Activated CD8-positive, alpha-beta T cell treated with anti-CD3 and anti-CD28 coated beads for 36 hours (primary cell): ENCODE results near the gene SLC22A17. TPM values are rescaled to one million over a fixed set of nuclear protein-coding genes. Genes with fewer than 3 reads are reported as not detected.

Source experiments
- ATAC-seq: fragments of 200-7000 bp; cut with Tn5 transposase; one replicate; pipeline ENCODE4 v1.10.0; 2021; ENCODE audit warnings: mild to moderate bottlenecking, moderate library complexity
- CTCF ChIA-PET: fragments of 350-600 bp; sonication (Branson Sonifier 250); formaldehyde crosslinking; loops from one replicate; lab custom pipeline; 2021; ENCODE audit warnings: antibody characterized with exemption; lab: Charles Lee
- POLR2A ChIA-PET: fragments of 350-600 bp; sonication (Branson Sonifier 250); formaldehyde crosslinking; loops from one replicate; lab custom pipeline; 2021; ENCODE audit warnings: antibody characterized with exemption; lab: Charles Lee
- DNase-seq: peaks from one replicate; pipeline ENCODE4 v3.0.0-alpha.2; 2020
- H3K27ac Mint-ChIP-seq: one replicate; pipeline ENCODE4 v1.8.0; 2021; ENCODE audit warnings: mild to moderate bottlenecking, mixed read lengths
- H3K27me3 Mint-ChIP-seq: one replicate; pipeline ENCODE4 v1.8.0; 2021; ENCODE audit warnings: mixed read lengths
- H3K36me3 Mint-ChIP-seq: one replicate; pipeline ENCODE4 v1.8.0; 2021; ENCODE audit warnings: low read depth, mixed read lengths
- H3K4me1 Mint-ChIP-seq: one replicate; pipeline ENCODE4 v1.8.0; 2021; ENCODE audit warnings: low read depth, mixed read lengths
- H3K4me3 Mint-ChIP-seq: one replicate; pipeline ENCODE4 v1.8.0; 2021; ENCODE audit warnings: mild to moderate bottlenecking, moderate library complexity, mixed read lengths
- H3K9me3 Mint-ChIP-seq: one replicate; pipeline ENCODE4 v1.8.0; 2021; ENCODE audit warnings: mixed read lengths
- CTCF ChIP-seq: fragments of 200-600 bp; IDR thresholded peaks from one replicate; pipeline ENCODE4 v1.8.0; 2022; ENCODE audit warnings: antibody characterized with exemption, mild to moderate bottlenecking
- intact Hi-C: fragments of 100-400 bp; cut with micrococcal nuclease; formaldehyde crosslinking; loops from one replicate; pipeline ENCODE4 v1.10.0; 2022
- total RNA-seq, 2 experiments: library from RNA; stranded (reverse); gene quantifications; one replicate each; pipeline ENCODE4 v1.2.3, GENCODE V29; 2021

SLC22A17 gene
- total RNA-seq, 2 experiments from 2014 or later, result 2.3 TPM

- no peaks in the 10 kb centered on the region for H3K9me3 Mint-ChIP-seq
- intact Hi-C loops, result loop anchor here (5.0 kb wide), 2 partner anchors 37 to 238 kb away; partner anchors contain the start of gene HOMEZ
- H3K27ac Mint-ChIP-seq, result no peak overlapping the region
- no peak for TF ChIP-seq CTCF
- DNase-seq (no peak), ATAC-seq (no peak)
- peaks cover 31% of the 10 kb centered on the region for H3K4me1 Mint-ChIP-seq
- peaks cover 38% of the 10 kb centered on the region for H3K36me3 Mint-ChIP-seq
- H3K27me3 Mint-ChIP-seq, result no peaks in the 10 kb centered on the region
- no peak overlapping the region for H3K4me3 Mint-ChIP-seq
- ChIA-PET POLR2A (interaction anchor here (1.0 to 5.0 kb wide), 2 partner anchors 15 to 147 kb away, joined by 3 to 40 read pairs; partner anchors contain the start of gene BCL2L2), CTCF (interaction anchor here (5.4 kb wide), 1 partner anchor 55 kb away, joined by 29 read pairs; no protein-coding TSS in a partner anchor)
Observed at GRCh38 chr14:23324455-23324846, 28.2 kb downstream of the SLC22A17 start.

- POLR2A ChIA-PET, result interaction anchor here (1.0 to 7.5 kb wide), 4 partner anchors 14 to 229 kb away, joined by 3 to 139 read pairs (median 26); partner anchors contain the start of genes ACIN1, BCL2L2, C14orf119 and PPP1R3E
- TF ChIP-seq CTCF, result no peak
- no peaks in the 10 kb centered on the region for H3K9me3 Mint-ChIP-seq
- no peaks in the 10 kb centered on the region for H3K27me3 Mint-ChIP-seq
- ATAC-seq, result no peak
- CTCF ChIA-PET, result interaction anchor here (1.4 to 7.4 kb wide), 4 partner anchors 21 to 255 kb away, joined by 4 to 78 read pairs (median 28); partner anchors contain the start of gene PPP1R3E
- intact Hi-C loops, result loop anchor here (2.0 to 5.0 kb wide), 3 partner anchors 37 to 238 kb away; partner anchors contain the start of genes HOMEZ and NGDN
- no peak for DNase-seq
- peak overlapping the region; percentile 45 for H3K27ac Mint-ChIP-seq
- H3K4me1 Mint-ChIP-seq, result peaks cover 31% of the 10 kb centered on the region
- peaks cover 38% of the 10 kb centered on the region for H3K36me3 Mint-ChIP-seq
- no peak overlapping the region for H3K4me3 Mint-ChIP-seq
Observed at GRCh38 chr14:23323838-23324454, 28.7 kb downstream of the SLC22A17 start.

- ATAC-seq, result no peak
- Mint-ChIP-seq H3K36me3 (peaks cover 38% of the 10 kb centered on the region), H3K27me3 (no peaks in the 10 kb centered on the region), H3K9me3 (no peaks in the 10 kb centered on the region), H3K27ac (peak overlapping the region; percentile 85), H3K4me1 (peaks cover 24% of the 10 kb centered on the region), H3K4me3 (peak overlapping the region; percentile 95)
- no peak for DNase-seq
- no peak for TF ChIP-seq CTCF
- intact Hi-C loops, result loop anchor here (2.0 to 5.0 kb wide), 3 partner anchors 36 to 239 kb away; partner anchors contain the start of genes HOMEZ and NGDN
- POLR2A ChIA-PET, result interaction anchor here (0.6 to 7.5 kb wide), 16 partner anchors 13 to 244 kb away, joined by 3 to 139 read pairs (median 6); partner anchors contain the start of genes ACIN1, BCL2L2, C14orf119 and HOMEZ
- CTCF ChIA-PET, result interaction anchor here (0.9 to 7.4 kb wide), 9 partner anchors 20 to 254 kb away, joined by 3 to 78 read pairs (median 6); partner anchors contain the start of gene PPP1R3E
Observed at GRCh38 chr14:23322568-23323517, 29.8 kb downstream of the SLC22A17 start.

GRCh38 chr14:23321572-23322547 is 30.8 kb downstream of the SLC22A17 start:
- peak overlapping the region; percentile 85 for H3K27ac Mint-ChIP-seq
- H3K9me3 Mint-ChIP-seq, result no peaks in the 10 kb centered on the region
- intact Hi-C loops, result loop anchor here (2.0 to 5.0 kb wide), 4 partner anchors 21 to 240 kb away; partner anchors contain the start of genes HOMEZ and NGDN
- ATAC-seq (peak; percentile 5), DNase-seq (peak; percentile 81)
- peaks cover 38% of the 10 kb centered on the region for H3K36me3 Mint-ChIP-seq
- CTCF ChIA-PET, result interaction anchor here (0.7 to 7.4 kb wide), 21 partner anchors 11 to 238 kb away, joined by 3 to 78 read pairs (median 5); partner anchors contain the start of genes CMTM5, HOMEZ and PPP1R3E
- H3K4me3 Mint-ChIP-seq, result peak overlapping the region; percentile 95
- H3K4me1 Mint-ChIP-seq, result peaks cover 24% of the 10 kb centered on the region
- TF ChIP-seq CTCF, result no peak
- POLR2A ChIA-PET, result interaction anchor here (0.6 to 7.5 kb wide), 22 partner anchors 10 to 316 kb away, joined by 3 to 139 read pairs (median 6); partner anchors contain the start of genes ACIN1, BCL2L2, C14orf119 and HOMEZ
- no peaks in the 10 kb centered on the region for H3K27me3 Mint-ChIP-seq
